Suppressor macrophage treated with lipopolysaccharide for 1 hour (primary cell): Measurements from ENCODE around the gene MFSD8.
"Not testable (repeated sequence)": the region's sequence is repeated elsewhere in the genome, so short reads cannot be mapped to it uniquely, and the experiment has no call there.

Source experiments
- DNase-seq, 3 donors: peaks; one replicate each; pipeline ENCODE4 v3.0.0-alpha.2; 2020 to 2022

MFSD8 gene

GRCh38 chr4:127965062-127965802, at the start of gene MFSD8, which contains the start of gene ABHD18:
Gene MFSD8 (minus strand): TSS chr4:127965173. CDS start chr4:127965133, 40 bp downstream.
Gene ABHD18 (plus strand): TSS chr4:127965406. CDS start chr4:127982956, 17,550 bp downstream.
- peak; percentile 100 for DNase-seq

GRCh38 chr4:128009428-128009827, 44.5 kb upstream of the MFSD8 start:
- DNase-seq: peak in 2 of 3 donors; percentile 24 to 38

GRCh38 chr4:128006592-128006991, 41.6 kb upstream of the MFSD8 start:
- DNase-seq: no peak

- DNase-seq: peak; percentile 37 to 64 (median 46)
These were observed 32.8 kb upstream of the MFSD8 start for GRCh38 chr4:127997534-127998388.

GRCh38 chr4:127996521-127996920, 31.5 kb upstream of the MFSD8 start:
- not testable (repeated sequence) for DNase-seq

- peak; percentile 36 to 52 (median 50) for DNase-seq
These were observed 30.8 kb upstream of the MFSD8 start for GRCh38 chr4:127995776-127996175.

GRCh38 chr4:127993151-127993550, 28.2 kb upstream of the MFSD8 start:
- DNase-seq: peak; percentile 23 to 54 (median 35)

GRCh38 chr4:127988638-127989037, 23.7 kb upstream of the MFSD8 start:
- DNase-seq: peak in 1 of 3 donors; percentile 23

- no peak for DNase-seq
These were observed 21.0 kb upstream of the MFSD8 start for GRCh38 chr4:127985989-127986388.

- no peak for DNase-seq
These were observed 17.5 kb upstream of the MFSD8 start for GRCh38 chr4:127982445-127982844.

GRCh38 chr4:127978930-127979329, 14.0 kb upstream of the MFSD8 start:
- no peak for DNase-seq

- DNase-seq: no peak
These were observed 10.3 kb upstream of the MFSD8 start for GRCh38 chr4:127975121-127975770.

GRCh38 chr4:127970925-127971324, 6.0 kb upstream of the MFSD8 start:
- DNase-seq: not testable (repeated sequence)

- no peak for DNase-seq
These were observed 3.6 kb upstream of the MFSD8 start for GRCh38 chr4:127968586-127968985.

- DNase-seq: no peak
These were observed 2.3 kb upstream of the MFSD8 start for GRCh38 chr4:127967141-127967775.

- peak; percentile 21 to 41 (median 23) for DNase-seq
These were observed 816 bp upstream of the MFSD8 start for GRCh38 chr4:127965803-127966175.

- peak in 1 of 3 donors; percentile 12 for DNase-seq
These were observed 429 bp downstream of the MFSD8 start for GRCh38 chr4:127964426-127965061.

- DNase-seq: not testable (repeated sequence)
These were observed 1.2 kb downstream of the MFSD8 start for GRCh38 chr4:127963633-127964398.

- DNase-seq: no peak
These were observed 5.2 kb downstream of the MFSD8 start for GRCh38 chr4:127959794-127960193.

GRCh38 chr4:127957105-127957504, 7.9 kb downstream of the MFSD8 start:
- DNase-seq: no peak

GRCh38 chr4:127936974-127937373, 28.0 kb downstream of the MFSD8 start:
- DNase-seq: no peak
